ENCODE measurements around the gene CLEC7A.

CLEC7A gene

GRCh38 chr12:10094646-10095395 is 35.2 kb downstream of the CLEC7A start:
- DNase-seq (ENCODE audit: low read depth), result no peak

- DNase-seq (ENCODE audit: low read depth), result no peak
These were observed 40.8 kb downstream of the CLEC7A start for GRCh38 chr12:10088955-10089900.

- DNase-seq (ENCODE audit: low read depth), result no peak
These were observed 42.0 kb downstream of the CLEC7A start for GRCh38 chr12:10088031-10088430.

GRCh38 chr12:10086387-10086786 is 43.6 kb downstream of the CLEC7A start:
- DNase-seq (ENCODE audit: low read depth), result no peak

- no peak for DNase-seq (ENCODE audit: low read depth)
These were observed 45.3 kb downstream of the CLEC7A start for GRCh38 chr12:10084733-10085132.

GRCh38 chr12:10082117-10082874 is 47.7 kb downstream of the CLEC7A start:
- DNase-seq (ENCODE audit: low read depth), result no peak

GRCh38 chr12:10075451-10075850 is 54.5 kb downstream of the CLEC7A start:
- no peak for DNase-seq (ENCODE audit: low read depth)

- no peak for DNase-seq (ENCODE audit: low read depth)
These were observed 56.7 kb downstream of the CLEC7A start for GRCh38 chr12:10073261-10073660.

GRCh38 chr12:10072131-10072530 is 57.9 kb downstream of the CLEC7A start:
- DNase-seq (ENCODE audit: low read depth), result no peak

- DNase-seq (ENCODE audit: low read depth), result no peak
These were observed 59.6 kb downstream of the CLEC7A start for GRCh38 chr12:10070380-10070779.

GRCh38 chr12:10069976-10070375 is 60.0 kb downstream of the CLEC7A start:
- DNase-seq (ENCODE audit: low read depth), result no peak

- peak; percentile 58 for DNase-seq (ENCODE audit: low read depth)
These were observed 60.9 kb downstream of the CLEC7A start for GRCh38 chr12:10069099-10069498.

GRCh38 chr12:10068644-10069043 is 61.4 kb downstream of the CLEC7A start:
- DNase-seq (ENCODE audit: low read depth), result no peak

GRCh38 chr12:10067942-10068341 is 62.1 kb downstream of the CLEC7A start:
- no peak for DNase-seq (ENCODE audit: low read depth)

- no peak for DNase-seq (ENCODE audit: low read depth)
These were observed 62.7 kb downstream of the CLEC7A start for GRCh38 chr12:10067264-10067663.
